Activated gamma-delta T cell treated with anti-CD3 and anti-CD28 coated beads, Interleukin-2, amount 50 U/mL, for 16 hours (primary cell): Measurements from ENCODE around the gene EEF1A2.
"Not testable (repeated sequence)": the region's sequence is repeated elsewhere in the genome, so short reads cannot be mapped to it uniquely, and the experiment has no call there.

Experiments used
- DNase-seq: peaks from one replicate; pipeline ENCODE4 v3.0.0-alpha.2; 2020; ENCODE audit warnings: low read depth

Gene EEF1A2

DNA sequence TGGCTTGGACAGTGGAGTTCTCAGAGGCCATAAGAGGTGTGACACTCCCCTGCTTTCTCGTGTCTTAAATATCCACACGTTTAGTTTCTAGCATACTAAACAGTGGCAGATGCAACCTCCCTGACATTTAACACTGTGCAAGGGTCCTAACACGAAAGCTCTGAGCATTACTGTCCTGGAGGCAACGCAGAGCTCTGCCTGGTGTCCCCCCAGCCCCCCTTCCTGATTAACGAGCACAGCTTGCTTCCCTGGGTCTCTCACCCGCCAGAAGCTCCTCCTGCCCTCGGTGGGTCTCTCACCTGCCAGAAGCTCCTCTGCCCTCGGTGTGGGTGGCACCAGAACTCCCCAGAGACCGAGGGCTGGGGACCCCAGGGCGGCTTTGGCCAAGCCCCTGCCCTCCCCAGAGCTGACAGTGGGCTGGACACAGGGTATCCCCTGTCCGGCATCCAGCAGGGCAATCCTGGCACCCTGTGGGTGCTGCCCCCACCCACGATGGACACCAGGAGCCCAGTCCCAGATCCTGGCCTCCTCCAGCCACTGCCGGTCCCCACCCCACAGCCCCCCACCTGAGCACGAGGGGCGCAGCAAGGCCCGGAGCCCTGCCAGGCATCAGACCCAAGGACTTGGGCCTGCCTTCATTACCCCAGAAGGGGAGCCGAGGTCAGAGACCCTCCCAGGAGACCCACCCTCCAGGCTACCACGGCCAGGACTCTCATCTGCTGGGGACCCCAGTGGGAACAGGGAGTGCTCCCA lies 14.1 kb downstream of the EEF1A2 start:
- DNase-seq = no peak

DNA sequence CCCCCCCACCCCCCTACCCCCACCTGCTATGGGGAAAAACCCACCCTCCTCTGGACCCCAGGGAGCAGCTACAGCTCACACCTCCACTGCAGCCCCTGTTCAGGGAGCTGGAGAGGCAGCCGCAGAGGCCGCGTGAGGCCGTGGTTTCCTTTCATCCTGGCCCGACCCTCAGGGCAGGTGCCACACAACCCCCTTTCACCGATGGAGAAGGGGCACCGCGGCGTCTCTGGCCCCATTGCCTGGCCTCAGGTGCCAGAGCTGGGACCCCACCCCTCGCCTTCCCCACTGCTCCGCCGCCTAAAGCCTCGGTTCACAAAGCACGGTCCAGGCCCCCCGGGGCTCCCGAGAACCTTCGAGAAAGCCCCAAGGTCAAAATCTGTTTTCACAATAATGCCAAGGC lies 14.6 kb downstream of the EEF1A2 start:
- no peak for DNase-seq

DNA sequence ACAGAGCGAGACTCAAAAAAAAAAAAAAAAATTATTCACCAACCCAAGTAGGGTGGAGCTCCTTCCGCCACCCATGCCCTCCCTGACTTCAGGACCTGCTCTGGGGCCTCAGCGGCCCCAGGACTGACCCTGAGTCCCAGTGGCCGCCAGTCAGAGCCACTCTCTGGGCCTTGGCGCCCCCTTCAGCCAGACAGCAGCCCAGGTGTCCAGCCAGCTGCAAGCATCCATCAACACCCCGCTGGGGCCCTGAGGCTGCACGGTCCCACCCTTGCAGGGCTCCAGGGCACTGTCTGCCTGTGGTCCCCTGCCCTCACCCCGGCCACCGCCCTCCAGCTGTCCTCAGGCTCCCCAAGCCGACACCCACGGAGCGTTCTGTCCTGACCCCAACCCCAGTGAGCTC lies 15.0 kb downstream of the EEF1A2 start:
- DNase-seq = no peak

DNA sequence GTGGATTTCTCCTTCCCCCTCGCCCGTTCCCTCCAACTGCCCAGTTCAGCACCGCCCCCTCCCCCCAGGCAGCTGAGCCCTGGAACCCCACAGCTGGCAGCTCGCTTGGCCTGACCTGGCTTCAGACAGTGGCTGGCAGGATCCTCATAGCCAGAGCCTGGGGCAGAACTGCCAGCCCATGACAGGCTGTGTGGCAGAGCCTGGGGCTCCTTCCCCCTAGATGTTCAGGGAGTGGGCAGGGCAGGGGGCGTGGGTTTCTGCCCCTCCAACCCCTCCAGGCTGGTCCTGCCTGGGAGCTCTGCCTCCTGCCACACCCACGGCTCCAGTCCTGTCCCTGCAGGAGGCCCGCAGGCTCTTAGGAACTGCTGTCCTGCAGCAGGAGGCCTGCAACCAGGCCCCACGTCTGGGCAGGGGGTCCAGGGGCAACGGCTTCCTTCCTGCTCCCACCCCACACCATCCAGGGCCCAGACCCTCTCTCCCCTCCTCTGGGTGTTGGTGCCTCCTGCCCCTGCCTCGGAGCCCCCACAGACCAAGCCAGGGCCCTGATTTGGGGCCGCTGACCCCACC lies 16.8 kb downstream of the EEF1A2 start:
- DNase-seq = no peak

GRCh38 chr20:63481503-63481902 lies 17.4 kb downstream of the EEF1A2 start:
- no peak for DNase-seq

DNA sequence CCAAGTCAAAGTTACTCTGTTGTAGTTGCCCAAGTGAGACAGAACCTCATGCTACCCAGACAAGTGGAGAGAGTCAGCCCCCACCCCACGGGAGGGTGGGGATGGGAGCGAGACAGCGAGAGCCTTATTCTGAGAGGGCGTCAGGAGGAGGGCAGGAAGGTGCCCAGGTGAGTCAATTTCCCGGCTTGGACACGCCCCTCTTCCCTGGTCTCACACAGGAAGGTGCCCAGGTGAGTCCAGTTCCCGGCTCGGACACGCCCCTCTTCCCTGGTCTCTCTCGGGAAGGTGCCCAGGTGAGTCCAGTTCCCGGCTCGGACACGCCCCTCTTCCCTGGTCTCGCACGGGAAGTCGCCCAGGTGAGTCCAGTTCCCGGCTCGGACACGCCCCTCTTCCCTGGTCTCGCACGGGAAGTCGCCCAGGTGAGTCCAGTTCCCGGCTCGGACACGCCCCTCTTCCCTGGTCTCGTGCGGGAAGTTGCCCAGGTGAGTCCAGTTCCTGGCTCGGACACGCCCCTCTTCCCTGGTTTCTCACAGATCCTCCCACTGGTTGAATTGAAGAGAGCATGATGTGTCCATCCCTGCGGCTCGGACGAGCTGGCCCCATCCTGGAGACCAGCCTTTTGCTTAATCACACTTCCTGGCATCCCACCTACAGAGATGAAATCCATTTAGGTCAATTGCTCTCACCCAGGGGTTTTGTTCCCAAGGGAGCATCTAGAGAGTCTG lies 19.0 kb downstream of the EEF1A2 start:
- not testable (repeated sequence) for DNase-seq

DNA sequence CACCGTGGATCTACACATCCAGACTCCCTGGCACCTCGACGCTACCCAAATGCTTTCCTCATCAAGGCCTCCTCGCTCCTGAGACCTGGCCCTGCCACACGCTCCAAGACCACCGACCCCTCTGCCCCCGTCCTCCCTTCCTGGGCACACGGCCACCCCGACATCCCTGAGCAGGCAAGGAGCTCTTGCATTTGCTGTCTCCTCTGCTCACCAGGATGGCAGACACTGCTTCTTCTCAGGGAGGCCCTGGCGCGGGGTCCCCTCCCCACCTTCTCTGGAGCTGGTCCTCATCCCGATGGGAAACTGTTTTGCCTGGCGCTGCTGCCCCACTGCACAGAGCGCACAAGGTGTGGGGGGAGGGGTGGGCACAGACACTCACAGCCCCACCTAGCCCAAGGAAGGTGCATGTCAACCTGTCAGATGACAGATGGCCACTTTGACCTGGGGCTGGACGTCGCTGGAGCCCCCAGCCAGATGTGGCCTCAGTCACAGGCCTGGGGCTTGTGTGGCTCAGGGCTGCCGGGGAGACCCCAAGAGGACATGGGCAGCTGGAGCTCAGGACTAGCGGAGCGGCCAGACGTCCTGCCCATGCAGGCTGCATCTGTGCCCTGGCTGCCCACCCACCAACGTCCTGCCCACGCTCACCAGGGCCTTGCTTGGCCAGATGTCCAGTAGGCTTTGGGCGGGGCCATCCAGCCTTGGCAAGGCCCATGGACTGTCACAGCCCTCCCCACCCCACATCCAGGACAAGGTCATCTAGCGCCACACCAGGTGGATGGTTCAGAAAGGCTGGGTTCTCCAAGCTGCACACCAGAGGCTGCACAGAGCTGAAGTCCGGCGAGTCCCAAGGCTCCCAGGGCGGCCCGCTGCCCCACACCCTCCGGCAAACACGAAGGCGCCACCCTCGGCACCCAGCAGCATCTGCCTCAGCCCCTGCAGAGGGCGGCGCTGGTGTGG lies 20.3 kb downstream of the EEF1A2 start:
- DNase-seq = no peak

- no peak for DNase-seq
Measured at GRCh38 chr20:63477944-63478343, 20.9 kb downstream of the EEF1A2 start.

GRCh38 chr20:63477061-63477616 lies 21.7 kb downstream of the EEF1A2 start:
- no peak for DNase-seq

- DNase-seq = no peak
Measured at GRCh38 chr20:63475209-63475608, 23.7 kb downstream of the EEF1A2 start.

DNA sequence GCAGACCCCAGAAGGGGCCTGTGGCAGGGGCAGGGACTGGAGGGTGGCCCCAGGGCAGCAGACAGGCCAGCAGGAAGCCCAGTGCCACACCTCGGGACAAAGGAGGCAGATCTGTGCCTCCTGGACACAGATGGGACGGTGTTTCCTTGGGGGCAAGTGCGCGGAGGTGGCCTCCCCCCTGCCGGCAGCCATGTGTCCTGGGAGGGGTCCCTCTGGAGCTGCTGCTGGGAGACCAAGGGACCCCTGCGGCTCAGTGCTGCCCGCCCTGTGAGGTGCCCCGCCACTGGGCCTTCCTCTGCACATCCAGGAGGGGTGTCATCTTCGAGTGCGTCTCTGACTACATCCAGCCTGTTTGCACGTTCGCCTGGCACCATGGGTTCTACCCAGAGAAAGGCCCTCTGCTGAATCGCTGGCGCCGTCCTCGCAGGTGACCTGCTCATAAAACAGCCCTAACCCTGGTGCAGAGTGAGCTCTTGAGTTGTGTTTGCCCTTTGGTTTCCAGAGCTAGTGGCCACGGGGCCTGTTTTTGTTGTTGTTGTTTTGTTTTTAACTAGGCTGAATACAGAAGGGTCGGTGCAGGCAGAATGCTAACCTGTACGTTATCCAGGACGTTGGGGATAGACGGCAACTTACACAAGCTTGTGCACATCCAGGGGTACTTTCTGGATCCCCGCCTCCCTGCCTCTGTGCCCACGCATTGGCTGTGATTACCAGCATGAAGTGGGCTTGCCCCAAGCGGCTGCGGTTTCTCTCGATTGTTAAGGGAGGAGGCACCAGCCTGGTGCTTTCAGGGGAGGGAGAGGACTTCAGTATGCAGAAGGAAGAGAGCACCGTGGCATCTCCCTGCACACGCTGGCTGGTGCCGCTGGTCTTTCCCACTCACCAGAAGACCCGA lies 25.1 kb downstream of the EEF1A2 start:
- DNase-seq = no peak

GRCh38 chr20:63472862-63473390 lies 26.0 kb downstream of the EEF1A2 start:
- DNase-seq = no peak

DNA sequence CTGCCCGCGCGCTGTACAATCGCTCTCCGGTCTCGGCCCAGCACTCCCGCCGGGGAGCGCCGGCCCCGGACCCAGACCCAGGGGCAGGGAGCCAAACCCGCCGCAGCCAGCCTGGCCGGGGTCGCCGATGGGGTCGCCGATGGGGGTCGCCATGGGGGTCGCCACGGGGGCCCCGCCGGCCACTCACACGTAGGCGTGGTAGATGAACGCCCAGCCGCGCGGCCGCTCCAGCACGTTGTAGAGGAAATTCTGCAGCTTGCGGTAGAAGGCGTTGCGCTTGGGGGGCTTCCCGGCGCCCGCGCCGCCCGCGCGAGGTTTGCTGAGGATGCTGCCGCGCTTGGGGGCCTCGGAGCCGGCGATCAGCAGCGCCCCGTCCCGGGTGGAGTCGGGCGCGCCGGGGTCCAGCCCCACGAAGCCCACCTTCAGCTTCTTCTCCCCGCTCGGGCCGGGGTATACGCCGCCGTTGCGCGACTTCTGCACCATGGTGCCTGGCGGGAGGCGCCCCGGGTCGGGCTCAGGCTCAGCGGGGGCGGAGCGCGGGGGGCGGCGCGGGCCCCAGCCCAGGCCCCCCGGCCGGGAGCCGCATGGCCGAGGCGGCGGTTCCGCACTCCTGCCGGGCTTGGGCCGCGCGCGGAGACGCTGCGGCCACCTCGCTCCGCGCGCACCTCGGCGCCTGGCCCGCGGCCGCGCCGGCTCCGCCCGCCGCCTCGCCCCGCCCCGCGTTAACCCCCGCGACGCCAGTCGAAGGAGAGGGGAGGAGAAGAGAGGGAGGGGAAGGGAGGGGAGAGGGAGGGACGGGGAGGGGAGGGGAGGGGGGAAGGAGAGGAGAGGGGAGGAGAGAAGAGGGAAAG lies 26.7 kb downstream of the EEF1A2 start, which contains the start of gene KCNQ2:
TSS of gene KCNQ2 (minus strand) at position 675 of the 851 bp plus-strand sequence. CDS start at position 483, 192 bp downstream.
- no peak for DNase-seq

- no peak for DNase-seq
Measured at GRCh38 chr20:63471717-63471980, 27.2 kb downstream of the EEF1A2 start.

DNA sequence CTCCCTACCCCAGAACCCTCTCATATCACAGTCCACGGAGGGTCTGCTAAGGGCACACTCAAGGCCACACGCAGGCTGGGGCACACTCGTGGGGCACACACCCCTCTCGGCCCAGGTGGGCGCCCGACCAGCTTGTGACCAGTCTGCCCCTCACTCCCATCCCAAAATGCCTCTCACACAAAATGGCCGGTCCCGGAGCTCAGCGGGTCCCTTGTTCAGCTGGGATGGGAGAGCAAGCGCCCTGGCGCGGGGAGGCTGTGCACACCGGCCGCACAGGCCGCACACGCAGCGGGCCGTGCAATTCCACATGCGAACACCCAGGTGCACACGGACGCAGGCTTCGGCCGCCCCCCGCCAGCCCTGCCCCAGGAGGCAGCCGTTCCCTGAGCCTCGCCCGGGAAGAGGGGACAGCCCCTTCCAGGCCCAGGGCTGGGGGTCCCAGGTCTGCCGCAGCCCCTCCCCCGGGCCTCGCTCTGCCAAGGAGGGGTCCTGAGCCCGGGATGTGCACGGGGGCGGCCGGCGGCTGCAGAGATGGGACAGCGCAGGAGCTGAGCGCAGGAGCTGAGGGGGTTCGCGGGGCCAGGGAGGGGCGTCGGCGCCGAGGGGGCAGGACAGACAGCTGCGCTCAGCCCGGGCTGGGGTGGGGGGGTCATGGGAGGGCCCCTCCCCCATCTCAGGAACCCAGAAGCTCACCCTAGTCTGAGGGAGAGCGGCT lies 27.7 kb downstream of the EEF1A2 start:
- DNase-seq = no peak

GRCh38 chr20:63470410-63470809 lies 28.5 kb downstream of the EEF1A2 start:
- no peak for DNase-seq

DNA sequence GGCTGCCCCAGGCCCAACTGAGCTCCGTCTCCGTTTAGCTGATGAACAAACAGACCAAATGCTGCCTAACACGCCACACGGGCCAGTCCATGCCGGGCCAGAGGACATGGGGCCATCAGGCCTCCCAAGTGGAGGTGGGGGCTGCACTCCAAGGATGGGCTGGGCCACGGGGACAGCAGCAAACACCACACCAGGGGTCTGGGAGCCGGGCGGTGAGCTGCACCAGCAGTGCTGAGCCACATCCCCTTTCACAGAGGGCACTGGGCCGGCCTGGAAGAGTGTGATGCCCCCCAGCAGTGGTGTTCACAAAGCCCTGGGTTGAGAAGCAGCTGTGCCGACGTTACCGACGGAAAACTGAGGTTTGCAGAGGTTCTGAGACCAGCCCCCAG lies 29.2 kb downstream of the EEF1A2 start:
- DNase-seq = no peak

GRCh38 chr20:63469019-63469712 lies 29.7 kb downstream of the EEF1A2 start:
- DNase-seq = no peak
